HG03565 (cell line): ENCODE measurements around the gene UGT2B28.
"Not testable (repeated sequence)": the region's sequence is repeated elsewhere in the genome, so short reads cannot be mapped to it uniquely, and the experiment has no call there.

Experiments used
- ATAC-seq: cut with Tn5 transposase; IDR thresholded peaks from one replicate; pipeline ENCODE4 v1.9.1; 2021; ENCODE audit warnings: mild to moderate bottlenecking, moderate library complexity; ENCODE audit not compliant: unreplicated experiment

The UGT2B28 gene

DNA sequence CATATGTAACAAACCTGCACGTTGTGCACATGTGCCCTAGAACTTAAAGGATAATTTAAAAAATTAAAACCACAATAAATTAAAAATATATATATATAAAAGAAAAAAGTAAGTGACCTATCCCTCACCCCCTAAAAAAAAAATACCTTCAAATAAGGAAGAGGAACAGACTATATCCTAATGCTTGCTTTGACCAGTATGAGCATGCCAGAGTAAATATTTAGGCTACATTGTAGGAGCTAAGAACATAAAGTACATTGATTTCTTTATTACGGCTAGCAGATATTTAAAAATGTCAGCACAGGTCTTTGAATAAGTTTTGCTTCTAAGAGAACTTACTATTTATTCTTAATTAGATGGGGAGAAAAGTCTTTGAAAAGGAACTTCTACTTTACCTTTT, 62.8 kb downstream of the UGT2B28 start:
- ATAC-seq: not testable (repeated sequence)

DNA sequence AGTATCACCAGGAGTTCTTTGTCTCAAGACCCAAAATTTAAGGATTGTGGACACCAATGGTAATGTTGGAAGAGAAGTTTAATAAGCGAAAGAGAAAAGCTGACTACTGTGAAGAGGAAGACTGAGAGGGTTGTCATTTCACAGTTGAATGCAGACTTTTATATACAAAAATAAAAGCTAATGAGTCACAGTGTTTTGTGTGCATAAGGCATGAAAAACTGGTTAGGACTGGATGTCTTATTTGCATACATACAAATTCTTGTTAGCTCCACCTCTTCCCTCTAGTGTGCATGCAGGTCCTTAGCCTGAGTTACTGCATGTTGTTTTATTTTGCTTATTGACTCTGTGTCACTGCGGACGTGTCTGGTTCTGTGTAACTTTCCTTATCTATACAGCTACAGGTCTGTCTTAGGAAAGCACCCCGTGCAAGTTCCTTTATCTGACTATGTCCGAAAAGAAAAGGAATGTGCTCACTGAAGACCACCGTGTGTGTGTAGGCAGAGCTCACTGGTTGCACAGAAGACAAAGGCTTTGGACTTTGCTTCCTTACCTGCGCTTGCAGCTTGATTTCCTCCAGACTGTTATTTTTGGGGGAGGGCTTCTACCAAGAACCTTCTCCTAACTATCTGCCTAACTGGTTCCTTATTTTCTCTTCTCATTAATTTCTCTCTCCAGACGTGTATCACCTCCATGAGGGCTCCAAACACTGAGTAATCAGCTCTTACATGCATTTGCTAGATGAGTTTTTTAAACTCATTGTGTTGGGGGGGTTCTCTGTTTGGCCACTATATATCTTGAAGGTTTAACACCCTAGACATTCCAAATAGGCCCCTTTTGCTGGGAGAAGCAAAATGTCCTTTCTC, 63.5 kb downstream of the UGT2B28 start:
- not testable (repeated sequence) for ATAC-seq
